Upper lobe of left lung (tissue), 6 donors: ENCODE measurements around the gene CDC23. TPM values are rescaled to one million over a fixed set of nuclear protein-coding genes. Genes with fewer than 3 reads are reported as not detected.

Source experiments
- ATAC-seq, 2 donors: fragments of 200-7000 bp; cut with Tn5 transposase; one replicate each; pipeline ENCODE4 v1.9.1; 2022; ENCODE audit warnings: mild to moderate bottlenecking in 2 of 2, moderate library complexity in 2 of 2; ENCODE audit not compliant: low FRiP score in 2 of 2
- DNase-seq, 2 donors: peaks; one replicate each; pipeline ENCODE4 v3.0.0-alpha.2; 2019 to 2020
- H3K27ac ChIP-seq, 4 donors: fragments of 200-600 bp; sonication (generic); one replicate each; pipeline ENCODE4 v1.5.1; 2016 to 2019
- H3K27me3 ChIP-seq, 4 donors: fragments of 200-600 bp; sonication (generic); one replicate each; pipeline ENCODE4 v1.5.1; 2017 to 2019
- H3K36me3 ChIP-seq, 4 donors: fragments of 200-600 bp; sonication (generic); one replicate each; pipeline ENCODE4 v1.5.1; 2016 to 2019
- H3K4me1 ChIP-seq, 4 donors: fragments of 200-600 bp; sonication (generic); one replicate each; pipeline ENCODE4 v1.5.1; 2018 to 2019
- H3K4me3 ChIP-seq, 4 donors: fragments of 200-600 bp; sonication (generic); one replicate each; pipeline ENCODE4 v1.5.1; 2017 to 2019; ENCODE audit warnings: mild to moderate bottlenecking in 2 of 4, moderate library complexity in 1 of 4
- H3K9me3 ChIP-seq, 4 donors: fragments of 200-600 bp; sonication (generic); one replicate each; pipeline ENCODE4 v1.5.1; 2018 to 2019
- EP300 ChIP-seq, 4 donors: sonication (generic); formaldehyde crosslinking; IDR thresholded peaks; one replicate each; pipeline ENCODE4 v1.5.1; 2017; ENCODE audit warnings: antibody characterized with exemption in 4 of 4, control low read depth in 2 of 4
- POLR2A ChIP-seq, 4 donors: fragments of 450-650 bp; IDR thresholded peaks; one replicate each; pipeline ENCODE4 v1.5.1; 2016 to 2017; ENCODE audit warnings: antibody characterized with exemption in 4 of 4, mild to moderate bottlenecking in 2 of 4
- POLR2AphosphoS5 ChIP-seq, 2 donors: sonication (generic); formaldehyde crosslinking; IDR thresholded peaks; one replicate each; pipeline ENCODE4 v1.5.1; 2017; ENCODE audit warnings: antibody characterized with exemption in 2 of 2
- WGBS, 2 donors: methylation state at CpG; one replicate each; pipeline ENCODE4 v1.1.5; 2017 to 2018; 5-methylcytosine and 5-hydroxymethylcytosine counted together
- total RNA-seq, 6 donors: library from RNA; depleted of rRNA in 4 of 6; stranded (reverse); fragments of >200 nt in 4 of 6; gene quantifications; one replicate each; pipeline versions ENCODE4 v1.1.0 to v1.2.1, GENCODE V29; 2016 to 2021
- TF ChIP-seq, protein P1 (sequence below), 6 experiments: fragments of 450-650 bp in 4 of 6; fragments of 200-600 bp in 2 of 6; sonication (generic) in 2 of 6; IDR thresholded peaks; one replicate each; pipeline ENCODE4 v1.5.1; 2016 to 2019; ENCODE audit warnings: antibody characterized with exemption in 6 of 6
- donor health status: DM: no; HTN: no; CAD: no; lungs with moderate emphysema.
- donor health status: DM: no; HTN: yes; CAD: no; lungs with severe emphysema.

Gene CDC23
- total RNA-seq, 6 donors from 2014 or later = 8.4 to 23.2 (median 17.3) TPM

DNA sequence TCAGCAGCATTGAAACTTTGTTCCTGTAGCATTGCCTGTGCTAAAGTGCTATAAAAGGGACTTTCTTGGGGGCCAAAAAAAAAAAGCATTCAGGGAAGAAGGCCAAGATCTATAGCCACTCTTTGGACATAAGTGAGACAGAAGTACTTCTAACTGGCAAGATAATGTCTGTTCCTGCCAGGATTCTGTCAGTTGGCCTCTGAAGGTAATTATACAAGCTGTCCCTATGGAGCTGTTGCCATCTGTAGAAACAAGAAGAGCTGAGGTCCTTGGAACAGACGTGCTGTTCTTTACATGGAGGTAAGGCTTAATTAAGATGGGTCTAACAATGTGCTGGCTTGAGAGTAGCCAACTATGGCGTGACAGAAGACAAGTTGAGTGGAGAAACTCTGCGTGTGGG is 24.5 kb downstream of the CDC23 start:
- peaks cover 21 to 95% (median 60%) of the 10 kb centered on the region in 4 donors for H3K36me3 ChIP-seq
- no peak for TF ChIP-seq EP300 (IDR thresholded peaks at IDR 0.05)
- TF ChIP-seq, protein P1, sequence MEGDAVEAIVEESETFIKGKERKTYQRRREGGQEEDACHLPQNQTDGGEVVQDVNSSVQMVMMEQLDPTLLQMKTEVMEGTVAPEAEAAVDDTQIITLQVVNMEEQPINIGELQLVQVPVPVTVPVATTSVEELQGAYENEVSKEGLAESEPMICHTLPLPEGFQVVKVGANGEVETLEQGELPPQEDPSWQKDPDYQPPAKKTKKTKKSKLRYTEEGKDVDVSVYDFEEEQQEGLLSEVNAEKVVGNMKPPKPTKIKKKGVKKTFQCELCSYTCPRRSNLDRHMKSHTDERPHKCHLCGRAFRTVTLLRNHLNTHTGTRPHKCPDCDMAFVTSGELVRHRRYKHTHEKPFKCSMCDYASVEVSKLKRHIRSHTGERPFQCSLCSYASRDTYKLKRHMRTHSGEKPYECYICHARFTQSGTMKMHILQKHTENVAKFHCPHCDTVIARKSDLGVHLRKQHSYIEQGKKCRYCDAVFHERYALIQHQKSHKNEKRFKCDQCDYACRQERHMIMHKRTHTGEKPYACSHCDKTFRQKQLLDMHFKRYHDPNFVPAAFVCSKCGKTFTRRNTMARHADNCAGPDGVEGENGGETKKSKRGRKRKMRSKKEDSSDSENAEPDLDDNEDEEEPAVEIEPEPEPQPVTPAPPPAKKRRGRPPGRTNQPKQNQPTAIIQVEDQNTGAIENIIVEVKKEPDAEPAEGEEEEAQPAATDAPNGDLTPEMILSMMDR (IDR thresholded peaks at IDR 0.05) = no peak
- no peak for TF ChIP-seq POLR2A (IDR thresholded peaks at IDR 0.05)
- TF ChIP-seq POLR2AphosphoS5 (IDR thresholded peaks at IDR 0.05) = no peak

DNA sequence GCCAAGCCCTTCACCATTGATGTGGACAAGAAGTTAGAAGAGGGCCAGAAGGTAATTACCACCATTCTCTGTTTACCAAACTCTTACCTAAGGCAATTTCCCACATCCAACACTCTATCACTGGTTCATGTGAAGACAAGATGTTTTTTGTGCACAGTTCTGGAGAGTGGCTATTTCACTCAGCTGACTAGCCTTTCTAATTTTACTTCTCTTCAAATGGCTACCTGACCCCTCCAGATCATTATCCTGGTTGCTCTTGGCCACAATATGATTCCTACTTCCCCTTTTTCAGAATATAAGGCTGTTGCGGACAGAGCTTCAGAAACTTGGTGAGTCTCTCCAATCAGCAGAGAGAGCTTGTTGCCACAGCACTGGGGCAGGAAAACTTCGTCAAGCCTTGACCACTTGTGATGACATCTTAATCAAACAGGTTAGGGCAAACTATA is 27.1 kb downstream of the CDC23 start:
- Histone ChIP-seq H3K27ac (peak overlapping the region in 1 of 4 donors; percentile 61), H3K27me3 (no peaks in the 10 kb centered on the region), H3K4me1 (no peaks in the 10 kb centered on the region), H3K4me3 (no peak overlapping the region), H3K36me3 (peaks cover 14 to 69% (median 41%) of the 10 kb centered on the region in 4 donors), H3K9me3 (no peaks in the 10 kb centered on the region)
- ATAC-seq (no peak), DNase-seq (peak in 1 of 2 donors; percentile 45)
- WGBS, 2 donors = 58 to 69% methylated on average over 2 of the region's 2 CpGs
- TF ChIP-seq EP300 (IDR thresholded peaks at IDR 0.05) (peak in 1 of 4 donors; percentile 22), POLR2A (IDR thresholded peaks at IDR 0.05) (no peak), POLR2AphosphoS5 (IDR thresholded peaks at IDR 0.05) (no peak)
- TF ChIP-seq, protein P1 (IDR thresholded peaks at IDR 0.05) = no peak

More for the DNA sequence above, 24.5 kb downstream of the CDC23 start:
- 81 to 87% methylated on average over 3 of the region's 3 CpGs for WGBS, 2 donors
- Histone ChIP-seq H3K4me3 (no peak overlapping the region), H3K27me3 (no peaks in the 10 kb centered on the region), H3K9me3 (no peaks in the 10 kb centered on the region), H3K4me1 (no peaks in the 10 kb centered on the region), H3K27ac (no peak overlapping the region)
- no peak for ATAC-seq
- no peak for DNase-seq

DNA sequence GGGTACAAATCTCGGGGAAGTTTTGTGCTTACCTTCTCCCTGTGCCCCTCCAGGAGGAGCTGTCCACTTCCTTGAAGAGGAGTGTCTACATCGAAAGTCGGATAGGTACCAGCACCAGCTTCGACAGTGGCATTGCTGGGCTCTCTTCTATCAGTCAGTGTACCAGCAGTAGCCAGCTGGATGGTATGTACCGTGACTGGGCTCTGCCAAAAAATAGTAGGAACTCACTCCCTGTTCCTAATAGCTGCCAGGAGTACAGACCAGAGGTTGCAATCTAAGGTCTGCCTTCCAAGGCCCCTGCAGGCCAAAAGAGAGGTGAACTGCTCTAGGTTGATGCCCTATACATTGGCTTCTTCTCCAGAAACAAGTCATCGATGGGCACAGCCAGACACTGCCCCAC is 30.3 kb downstream of the CDC23 start:
- 94 to 97% methylated on average over 6 of the region's 6 CpGs for WGBS, 2 donors
- ATAC-seq (no peak), DNase-seq (no peak)
- no peak for TF ChIP-seq POLR2AphosphoS5 (IDR thresholded peaks at IDR 0.05)
- no peak for TF ChIP-seq POLR2A (IDR thresholded peaks at IDR 0.05)
- TF ChIP-seq, protein P1 (IDR thresholded peaks at IDR 0.05) = no peak
- TF ChIP-seq EP300 (IDR thresholded peaks at IDR 0.05) = no peak
- H3K9me3 ChIP-seq = no peaks in the 10 kb centered on the region
- no peak overlapping the region for H3K27ac ChIP-seq
- H3K36me3 ChIP-seq = peaks cover 0 to 39% (median 18%) of the 10 kb centered on the region in 4 donors
- H3K4me1 ChIP-seq = peaks cover 5 to 21% (median 12%) of the 10 kb centered on the region in 4 donors
- no peak overlapping the region for H3K4me3 ChIP-seq
- H3K27me3 ChIP-seq = no peaks in the 10 kb centered on the region

DNA sequence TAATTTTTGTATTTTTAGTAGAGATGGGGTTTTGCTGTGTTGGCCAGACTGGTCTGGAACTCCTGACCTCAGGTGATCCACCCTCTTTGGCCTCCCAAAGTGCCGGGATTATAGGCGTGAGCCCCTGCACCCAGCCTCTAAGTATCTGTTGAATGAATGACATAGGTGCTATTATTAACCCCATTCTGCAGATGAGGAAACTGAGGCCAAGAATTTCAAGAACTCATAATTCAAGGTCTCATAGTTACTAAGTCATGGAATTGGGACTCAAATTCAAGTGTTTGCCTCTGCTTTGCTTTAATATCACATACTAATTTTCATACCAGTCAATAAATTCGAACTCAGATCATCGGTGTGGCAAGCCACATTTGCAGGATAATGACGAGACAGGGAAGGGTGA is 32.3 kb downstream of the CDC23 start:
- Histone ChIP-seq H3K4me3 (no peak overlapping the region), H3K27me3 (no peaks in the 10 kb centered on the region), H3K27ac (no peak overlapping the region), H3K9me3 (no peaks in the 10 kb centered on the region), H3K4me1 (peaks cover 14 to 29% (median 23%) of the 10 kb centered on the region in 4 donors), H3K36me3 (peaks cover 0 to 31% (median 14%) of the 10 kb centered on the region in 4 donors)
- WGBS, 2 donors = 92 to 96% methylated on average over 5 of the region's 5 CpGs
- ATAC-seq = no peak
- TF ChIP-seq POLR2AphosphoS5 (IDR thresholded peaks at IDR 0.05) = no peak
- TF ChIP-seq POLR2A (IDR thresholded peaks at IDR 0.05) = no peak
- TF ChIP-seq, protein P1 (IDR thresholded peaks at IDR 0.05) = no peak
- no peak for TF ChIP-seq EP300 (IDR thresholded peaks at IDR 0.05)
- no peak for DNase-seq

DNA sequence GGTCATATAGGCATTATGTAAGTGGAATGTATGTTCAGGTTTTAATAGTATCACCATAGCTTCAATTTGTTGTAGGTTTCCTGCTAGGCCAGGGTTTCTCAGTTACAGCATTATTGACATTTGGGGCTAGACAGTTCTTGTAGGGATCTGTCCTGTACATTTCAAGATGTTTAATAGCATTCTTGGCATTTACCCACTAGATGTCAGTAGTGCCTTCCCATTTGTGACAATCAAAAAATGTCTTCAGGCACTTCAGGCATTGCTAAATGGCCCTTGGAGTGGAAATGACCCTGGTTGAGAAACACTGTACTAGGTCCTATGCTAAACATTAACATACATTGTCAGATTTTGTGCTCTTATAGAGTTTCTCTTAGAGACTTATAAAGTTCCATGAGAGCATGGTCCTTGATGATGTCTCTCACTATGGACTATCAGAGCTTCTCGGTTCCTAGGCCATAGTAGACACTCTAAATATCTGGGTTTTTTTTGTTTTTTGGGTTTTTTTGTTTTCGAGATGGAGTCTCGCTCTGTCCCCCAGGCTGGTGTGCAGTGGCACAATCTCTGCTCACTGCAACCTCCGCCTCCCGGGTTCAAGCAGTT is 32.8 kb downstream of the CDC23 start:
- DNase-seq (peak in 1 of 2 donors; percentile 28), ATAC-seq (no peak)
- H3K27me3 ChIP-seq = no peaks in the 10 kb centered on the region
- peaks cover 14 to 29% (median 23%) of the 10 kb centered on the region in 4 donors for H3K4me1 ChIP-seq
- peak overlapping the region in 1 of 4 donors; percentile 79 for H3K4me3 ChIP-seq
- WGBS, 2 donors = 75 to 76% methylated on average over 5 of the region's 5 CpGs
- no peaks in the 10 kb centered on the region for H3K9me3 ChIP-seq
- TF ChIP-seq, protein P1 (IDR thresholded peaks at IDR 0.05) = peak in 3 of 6 experiments; percentile 35 to 42 (median 40)
- TF ChIP-seq EP300 (IDR thresholded peaks at IDR 0.05) = no peak
- peaks cover 0 to 28% (median 15%) of the 10 kb centered on the region in 4 donors for H3K36me3 ChIP-seq
- no peak overlapping the region for H3K27ac ChIP-seq
